Kidney epithelial cell (primary cell): Measurements from ENCODE around the gene CRHR1. TPM values are rescaled to one million over a fixed set of nuclear protein-coding genes. Genes with fewer than 3 reads are reported as not detected.

Source experiments
- DNase-seq: peaks from one replicate; pipeline ENCODE4 v3.0.0-alpha.2; 2010; ENCODE audit warnings: low read depth
- H3K27me3 ChIP-seq: 2 replicates; pipeline ENCODE4 v1.6.0; 2011; ENCODE audit warnings: low read length; ENCODE audit not compliant: control insufficient read depth, insufficient read depth
- H3K36me3 ChIP-seq: 2 replicates; pipeline ENCODE4 v1.5.1; 2011; ENCODE audit warnings: low read length; ENCODE audit not compliant: control insufficient read depth, insufficient read depth
- H3K4me3 ChIP-seq: 2 replicates; pipeline ENCODE4 v1.5.1; 2011; ENCODE audit warnings: low read depth, mild to moderate bottlenecking, control low read depth, low read length
- CTCF ChIP-seq: IDR thresholded peaks from 2 replicates; pipeline ENCODE4 v1.5.1; 2011; ENCODE audit warnings: mild to moderate bottlenecking, moderate library complexity, low read length, control low read depth, inconsistent platforms; ENCODE audit not compliant: insufficient read depth, poor library complexity, severe bottlenecking
- total RNA-seq: library from RNA; depleted of rRNA; stranded (reverse); fragments of >200 nt; gene quantifications from 2 replicates; pipeline ENCODE4 v1.2.3, GENCODE V29; 2015

Gene CRHR1
- total RNA-seq, 1 donor from 2014 or later: not detected

GRCh38 chr17:45815752-45816151 is 31.6 kb downstream of the CRHR1 start:
- Histone ChIP-seq H3K27me3 (peaks cover 8% of the 10 kb centered on the region), H3K36me3 (no peaks in the 10 kb centered on the region), H3K4me3 (no peak overlapping the region)
- TF ChIP-seq CTCF: no peak
- DNase-seq: no peak

GRCh38 chr17:45818041-45818440 is 33.9 kb downstream of the CRHR1 start:
- Histone ChIP-seq H3K27me3 (peaks cover 7% of the 10 kb centered on the region), H3K4me3 (no peak overlapping the region), H3K36me3 (no peaks in the 10 kb centered on the region)
- no peak for TF ChIP-seq CTCF
- no peak for DNase-seq

GRCh38 chr17:45818699-45819098 is 34.6 kb downstream of the CRHR1 start:
- no peak for DNase-seq
- Histone ChIP-seq H3K4me3 (no peak overlapping the region), H3K27me3 (peaks cover 7% of the 10 kb centered on the region), H3K36me3 (no peaks in the 10 kb centered on the region)
- no peak for TF ChIP-seq CTCF

GRCh38 chr17:45819632-45820031 is 35.5 kb downstream of the CRHR1 start:
- no peak for TF ChIP-seq CTCF
- Histone ChIP-seq H3K27me3 (peaks cover 7% of the 10 kb centered on the region), H3K4me3 (no peak overlapping the region), H3K36me3 (no peaks in the 10 kb centered on the region)
- no peak for DNase-seq

GRCh38 chr17:45820052-45820780 is 36.1 kb downstream of the CRHR1 start:
- TF ChIP-seq CTCF: no peak
- Histone ChIP-seq H3K36me3 (no peaks in the 10 kb centered on the region), H3K4me3 (no peak overlapping the region), H3K27me3 (peaks cover 9% of the 10 kb centered on the region)
- no peak for DNase-seq

- no peak for DNase-seq
- TF ChIP-seq CTCF: no peak
- peaks cover 10% of the 10 kb centered on the region for H3K27me3 ChIP-seq
- H3K36me3 ChIP-seq: no peaks in the 10 kb centered on the region
- no peak overlapping the region for H3K4me3 ChIP-seq
Observed at GRCh38 chr17:45821147-45821546, 37.0 kb downstream of the CRHR1 start.
